ENCODE results near the gene CATSPER1.
"Not testable (repeated sequence)": the region's sequence is repeated elsewhere in the genome, so short reads cannot be mapped to it uniquely, and the experiment has no call there.

Gene CATSPER1

GRCh38 chr11:66020618-66021357 lies 5.5 kb downstream of the CATSPER1 start:
- in situ Hi-C loops (cut with MboI; ENCODE audit: low sequenced_read_pairs), result no loop called here

DNA sequence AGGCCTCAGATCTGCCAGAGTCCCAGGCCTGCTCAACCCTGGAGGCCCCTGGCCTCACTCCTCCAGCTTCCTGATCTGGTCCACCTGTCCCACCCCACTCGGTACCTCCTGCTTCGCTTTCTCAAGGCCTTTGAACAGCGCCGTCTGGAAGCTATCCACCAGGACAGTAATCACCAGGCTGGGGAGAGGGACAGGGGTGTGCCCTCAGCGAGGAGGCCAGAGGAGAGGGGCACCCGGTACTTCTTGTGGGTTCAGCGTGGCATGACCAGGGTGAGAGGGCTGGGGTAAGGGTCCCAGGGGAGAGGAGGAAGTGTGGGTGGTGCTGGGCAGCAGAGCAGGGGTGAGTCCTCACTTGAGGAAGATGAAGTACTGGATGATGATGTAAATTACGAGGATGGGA lies 6.1 kb downstream of the CATSPER1 start:
- in situ Hi-C loops (cut with MboI; ENCODE audit: low sequenced_read_pairs), result no loop called here

GRCh38 chr11:66017321-66017720 lies 9.0 kb downstream of the CATSPER1 start:
- in situ Hi-C loops (cut with MboI; ENCODE audit: low sequenced_read_pairs), result no loop called here

GRCh38 chr11:66016793-66017177 lies 9.5 kb downstream of the CATSPER1 start:
- in situ Hi-C loops (cut with MboI; ENCODE audit: low sequenced_read_pairs), result no loop called here

DNA sequence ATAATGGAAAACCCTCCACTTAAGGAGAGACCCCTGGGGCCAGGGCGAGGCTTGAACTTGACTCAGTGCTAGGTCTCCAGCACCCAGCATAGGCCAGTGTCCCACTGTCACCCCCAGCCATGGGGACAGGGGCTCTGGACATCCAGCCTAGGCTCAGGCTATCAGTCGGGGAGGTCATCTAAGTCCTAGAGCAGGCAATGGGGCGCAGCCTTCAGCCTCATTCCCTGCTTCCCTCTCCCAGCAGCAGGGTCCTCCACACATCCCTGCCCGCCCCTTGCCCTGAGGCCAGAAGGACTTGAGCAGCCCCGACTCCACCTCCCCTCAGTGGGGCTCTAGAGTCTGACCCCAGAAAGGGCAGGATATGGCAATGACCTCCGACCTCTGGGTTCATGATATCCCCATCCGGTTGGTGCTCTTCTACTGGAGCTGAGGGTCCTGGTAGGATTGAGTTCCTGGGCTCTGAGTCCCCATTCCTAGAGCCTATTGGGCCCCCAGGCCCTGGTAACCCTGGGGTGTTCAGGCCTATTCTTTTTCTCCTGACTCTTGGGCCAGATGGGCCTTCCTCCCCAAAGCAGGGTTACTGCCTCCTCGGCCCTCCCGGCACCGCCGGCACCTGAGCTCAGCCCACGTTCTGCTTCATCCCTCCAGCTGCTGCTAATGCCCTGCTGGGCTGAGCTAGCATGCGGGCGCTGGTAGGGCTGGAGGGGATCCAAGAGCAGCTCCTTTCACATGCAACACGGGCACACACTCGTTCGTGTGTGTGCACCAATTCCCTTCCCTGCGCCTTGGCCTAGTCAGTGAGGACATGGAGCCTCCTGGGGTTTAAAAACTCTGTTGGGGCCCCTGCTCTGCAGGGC lies 10.1 kb downstream of the CATSPER1 start:
- in situ Hi-C loops (cut with MboI; ENCODE audit: low sequenced_read_pairs), result no loop called here

DNA sequence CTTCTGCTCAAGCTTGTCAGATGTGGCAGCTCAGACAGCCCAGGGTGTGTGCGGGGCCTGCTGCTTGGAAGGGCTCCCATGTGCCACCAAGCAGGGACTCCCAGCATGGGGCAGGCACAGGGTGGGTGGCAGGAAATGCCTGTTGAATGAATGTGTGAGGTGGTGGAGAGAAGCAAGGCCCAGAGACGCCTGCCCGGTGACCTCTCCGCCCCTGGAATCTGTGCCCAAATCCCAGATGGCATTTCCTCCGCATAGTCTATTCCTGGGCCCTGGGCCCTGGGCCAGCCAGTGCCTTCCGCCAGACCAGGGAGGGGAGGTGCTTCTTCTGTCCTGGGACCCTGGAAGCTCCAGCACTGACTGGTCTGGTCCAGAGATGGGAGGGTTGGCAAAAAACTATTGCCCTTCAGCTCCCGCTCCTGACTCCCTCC lies 10.8 kb downstream of the CATSPER1 start:
- in situ Hi-C loops (cut with MboI; ENCODE audit: low sequenced_read_pairs), result no loop called here

DNA sequence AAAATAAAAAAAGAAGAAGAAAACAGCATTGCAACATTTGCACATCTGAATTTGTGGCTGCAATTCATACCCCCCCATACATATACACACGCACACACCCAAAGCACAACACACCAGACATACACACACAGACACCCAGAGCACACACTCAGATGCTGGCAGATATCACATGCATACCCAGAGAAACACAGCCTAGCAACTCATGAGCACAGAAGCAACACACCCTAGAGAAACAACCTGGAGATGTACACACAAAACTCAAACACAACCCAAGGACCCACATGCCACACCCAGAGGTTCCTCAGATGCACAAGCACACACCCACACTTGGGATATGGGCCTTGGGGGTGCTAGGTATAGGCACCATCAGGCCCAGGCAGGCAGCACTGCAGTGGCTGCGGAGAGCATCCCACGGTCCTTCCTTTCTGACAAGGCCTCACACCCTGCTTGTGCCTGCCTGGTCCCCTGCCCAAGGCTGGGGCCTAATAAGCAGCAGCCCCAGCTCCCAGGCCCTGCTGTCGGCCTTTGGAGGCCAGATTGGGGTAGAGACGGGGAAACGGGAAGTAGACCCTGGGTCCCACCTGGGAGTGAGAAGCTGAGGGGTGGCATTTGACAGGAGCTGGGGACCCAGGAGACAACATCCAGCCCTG lies 11.3 kb downstream of the CATSPER1 start:
- in situ Hi-C loops (cut with MboI; ENCODE audit: low sequenced_read_pairs), result no loop called here

- in situ Hi-C loops (cut with MboI; ENCODE audit: low sequenced_read_pairs), result no loop called here
Measured at GRCh38 chr11:66013762-66014100, 12.5 kb downstream of the CATSPER1 start.

- in situ Hi-C loops (cut with MboI; ENCODE audit: low sequenced_read_pairs), result no loop called here
Measured at GRCh38 chr11:66012946-66013761, 13.1 kb downstream of the CATSPER1 start.

DNA sequence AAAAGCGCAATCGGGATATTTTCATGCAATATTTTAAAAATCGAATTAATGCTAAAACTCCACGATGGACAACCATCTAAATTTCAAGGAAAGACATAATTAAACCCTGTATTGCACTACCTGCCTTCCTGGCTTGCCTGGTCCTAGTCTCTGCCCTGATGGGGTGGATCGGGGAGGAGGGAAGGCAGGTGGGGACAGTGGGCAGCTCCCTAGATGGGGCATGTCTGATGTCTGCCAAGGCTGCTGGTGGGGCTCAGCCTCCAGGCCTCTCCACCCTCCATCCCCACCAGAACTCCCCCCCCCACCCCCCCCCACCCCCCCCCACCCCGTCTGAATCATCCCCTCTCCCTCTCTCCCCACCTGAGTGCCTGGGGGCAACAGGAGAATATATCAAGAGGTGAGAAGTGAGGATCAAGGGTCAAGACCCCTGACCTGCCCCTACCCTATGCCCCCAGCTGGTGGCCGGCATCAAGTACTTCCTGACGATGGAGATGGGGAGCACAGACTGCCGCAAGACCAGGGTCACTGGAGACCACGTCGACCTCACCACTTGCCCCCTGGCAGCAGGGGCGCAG lies 13.8 kb downstream of the CATSPER1 start:
- in situ Hi-C loops (cut with MboI; ENCODE audit: low sequenced_read_pairs), result no loop called here

- in situ Hi-C loops (cut with MboI; ENCODE audit: low sequenced_read_pairs), result no loop called here
Measured at GRCh38 chr11:66011785-66012303, 14.4 kb downstream of the CATSPER1 start, which contains the start of gene CST6. Gene CST6 (plus strand): TSS chr11:66012008. CDS start chr11:66012045, 37 bp downstream.

- in situ Hi-C loops (cut with MboI; ENCODE audit: low sequenced_read_pairs), result no loop called here
Measured at GRCh38 chr11:66011239-66011784, 15.0 kb downstream of the CATSPER1 start.

- in situ Hi-C loops (cut with MboI; ENCODE audit: low sequenced_read_pairs), result not testable (repeated sequence)
Measured at GRCh38 chr11:66010036-66010435, 16.2 kb downstream of the CATSPER1 start.

- in situ Hi-C loops (cut with MboI; ENCODE audit: low sequenced_read_pairs), result no loop called here
Measured at GRCh38 chr11:66008468-66009101, 17.7 kb downstream of the CATSPER1 start.

GRCh38 chr11:66008095-66008467 lies 18.2 kb downstream of the CATSPER1 start:
- in situ Hi-C loops (cut with MboI; ENCODE audit: low sequenced_read_pairs), result no loop called here

DNA sequence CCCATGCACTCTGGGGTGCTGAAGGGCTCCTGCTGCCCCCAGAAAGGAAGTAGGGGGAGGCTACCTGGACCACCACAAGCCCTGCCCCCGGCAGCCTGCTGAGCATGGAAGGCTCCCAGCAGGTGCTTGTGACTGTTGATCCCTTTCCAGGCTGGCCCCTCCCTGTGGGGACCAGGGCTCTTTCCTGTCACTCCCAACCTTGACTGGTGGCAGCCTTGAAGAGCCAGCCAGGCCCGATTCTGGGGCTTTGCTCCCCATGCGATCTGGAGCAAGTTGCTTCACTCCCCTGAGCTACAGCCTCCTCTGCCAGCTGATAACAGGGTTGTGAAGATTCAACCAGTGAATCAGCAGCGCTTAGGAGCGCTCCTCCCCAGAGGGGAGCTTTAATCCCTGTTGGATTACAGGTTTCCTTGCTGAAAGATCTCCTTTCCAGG lies 19.1 kb downstream of the CATSPER1 start:
- in situ Hi-C loops (cut with MboI; ENCODE audit: low sequenced_read_pairs), result no loop called here

GRCh38 chr11:66006891-66007176 lies 19.4 kb downstream of the CATSPER1 start:
- in situ Hi-C loops (cut with MboI; ENCODE audit: low sequenced_read_pairs), result no loop called here

- in situ Hi-C loops (cut with MboI; ENCODE audit: low sequenced_read_pairs), result no loop called here
Measured at GRCh38 chr11:66006134-66006890, 20.0 kb downstream of the CATSPER1 start.

GRCh38 chr11:66004186-66004585 lies 22.1 kb downstream of the CATSPER1 start:
- in situ Hi-C loops (cut with MboI; ENCODE audit: low sequenced_read_pairs), result no loop called here

Measured in HL-60/S4 treated with phorbol 12-myristate 13-acetate at 8.2 ng/mL for 4 days and 3 days (cell line).